ENCODE measurements around the gene DHRS3.

The DHRS3 gene

DNA sequence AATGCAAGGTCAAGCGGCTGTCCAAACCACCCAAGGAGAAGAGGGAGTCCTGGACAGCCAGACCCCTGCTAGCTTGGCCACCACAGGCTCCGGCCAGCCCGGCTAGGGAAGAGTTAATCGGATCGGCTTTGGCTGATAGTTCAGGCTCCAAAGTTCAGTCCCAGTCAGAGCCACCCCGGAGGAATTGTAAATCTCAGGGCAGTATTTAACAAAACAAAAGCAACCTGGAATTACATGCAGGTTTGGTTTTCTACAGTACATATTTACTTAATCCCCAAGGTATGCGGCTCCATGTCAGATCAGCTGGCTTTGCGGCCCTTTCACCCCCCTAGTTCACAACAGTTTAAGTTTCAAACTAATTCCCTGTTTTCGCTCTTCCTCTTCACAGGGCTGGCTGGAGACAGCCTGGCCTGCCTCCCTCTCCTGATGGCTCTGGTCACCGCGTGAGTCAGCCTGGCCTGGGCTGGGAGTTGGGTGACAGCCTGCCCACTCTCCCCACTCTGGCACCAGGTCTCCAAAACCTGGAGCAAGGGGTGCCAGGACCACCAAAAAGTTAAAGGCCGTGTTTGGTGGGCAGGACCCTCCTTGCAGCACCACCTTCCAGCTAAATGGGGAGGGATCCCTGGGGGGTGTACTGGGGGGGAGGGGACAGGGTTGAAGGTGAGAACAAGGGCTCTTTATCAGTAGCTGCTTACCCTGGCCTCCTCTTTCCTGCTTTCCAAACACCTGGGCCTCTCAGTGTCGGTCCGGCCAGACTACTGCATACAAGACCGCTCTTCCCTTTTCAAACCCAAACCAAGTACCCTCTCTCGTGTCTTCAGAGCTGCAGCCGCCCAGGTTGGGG is 1.9 kb downstream of the DHRS3 start:
- no peak for DNase-seq (ENCODE audit: low read depth)

DNA sequence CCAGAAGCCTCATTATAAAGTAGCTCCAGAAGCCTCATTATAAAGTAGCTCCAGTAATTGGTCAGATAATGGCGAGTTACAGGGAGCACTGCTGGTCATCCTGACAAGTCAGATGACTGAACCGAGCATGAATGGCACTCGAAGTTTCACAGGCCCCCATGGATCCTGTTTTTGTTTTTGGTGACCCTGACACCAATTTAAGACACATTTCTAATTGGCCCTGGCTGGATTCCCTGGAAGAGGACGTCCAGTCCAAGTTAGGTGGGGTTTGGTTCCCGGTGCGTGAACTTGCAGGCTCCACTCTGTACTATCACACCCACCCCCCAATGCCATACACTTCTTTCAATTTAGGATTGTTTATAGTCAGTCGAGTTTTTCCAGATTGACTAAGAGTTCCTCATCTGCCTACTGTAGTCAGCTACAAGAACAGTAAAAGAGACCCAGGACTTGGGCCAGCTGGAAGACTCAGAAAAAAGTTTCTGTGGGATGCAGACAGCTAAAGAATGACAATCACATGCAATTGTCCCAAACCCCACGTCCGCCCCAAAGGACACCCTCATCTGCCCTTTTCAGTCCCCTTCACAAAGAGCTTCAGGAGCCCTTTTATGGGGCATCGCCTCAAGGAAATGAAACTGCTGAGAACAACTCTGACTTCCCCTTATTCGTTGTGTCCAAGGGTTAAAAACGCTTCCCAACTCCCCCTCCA is 2.7 kb downstream of the DHRS3 start:
- DNase-seq (ENCODE audit: low read depth): no peak

DNA sequence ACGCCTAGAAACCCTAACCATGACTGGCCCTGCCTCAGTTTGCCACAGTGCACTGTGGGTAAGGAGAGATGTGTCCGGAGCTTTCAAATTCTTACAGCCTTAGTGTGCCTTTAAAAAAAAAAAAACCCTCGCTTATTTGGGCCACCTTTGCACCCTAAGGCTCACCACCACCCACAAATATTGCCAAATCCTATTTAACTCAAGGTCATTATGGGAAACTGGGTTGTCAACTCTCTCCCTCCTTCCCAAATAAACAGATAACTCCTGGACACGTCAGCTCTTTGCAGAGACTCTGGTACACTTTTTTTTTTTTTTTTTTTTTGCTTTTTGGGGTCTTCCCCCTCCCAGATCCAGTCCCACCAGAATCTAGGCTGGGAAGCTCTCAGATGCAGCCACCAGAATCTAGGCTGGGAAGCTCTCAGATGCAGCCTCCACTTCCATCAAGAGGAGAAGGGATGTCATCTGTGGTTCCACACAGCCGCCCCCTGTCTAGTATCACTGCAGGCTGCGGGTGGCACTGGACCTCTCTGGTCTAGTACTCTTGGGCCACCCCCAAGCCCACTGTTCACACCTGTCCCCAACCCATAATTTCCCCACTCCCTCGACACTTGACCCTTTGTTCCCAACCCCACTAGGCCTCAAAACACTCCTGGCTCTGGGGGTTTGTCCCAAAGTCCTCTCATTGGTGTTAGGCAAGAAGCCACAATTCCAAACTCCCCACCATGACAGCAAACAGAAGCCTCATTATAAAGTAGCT is 3.4 kb downstream of the DHRS3 start:
- no peak for DNase-seq (ENCODE audit: low read depth)

DNA sequence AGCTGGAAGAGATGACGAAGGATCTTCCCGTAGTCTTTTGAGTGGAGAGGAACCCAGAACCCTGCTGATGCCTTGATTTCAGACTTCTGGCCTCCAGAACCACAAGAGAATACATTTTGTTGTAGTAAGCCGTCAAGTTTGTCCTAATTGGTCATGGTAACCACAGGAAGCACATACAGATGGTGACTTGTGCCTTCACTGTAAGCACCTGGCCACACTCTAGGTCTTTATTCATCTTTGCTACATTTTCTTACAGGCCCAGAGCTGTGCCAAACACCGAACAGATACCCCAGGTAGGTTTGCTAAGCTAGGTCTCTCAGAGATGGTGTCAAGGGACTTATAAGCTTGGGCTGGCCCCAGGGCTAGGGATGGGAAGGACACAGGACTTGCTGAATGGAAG is 4.8 kb downstream of the DHRS3 start:
- no peak for DNase-seq (ENCODE audit: low read depth)

DNA sequence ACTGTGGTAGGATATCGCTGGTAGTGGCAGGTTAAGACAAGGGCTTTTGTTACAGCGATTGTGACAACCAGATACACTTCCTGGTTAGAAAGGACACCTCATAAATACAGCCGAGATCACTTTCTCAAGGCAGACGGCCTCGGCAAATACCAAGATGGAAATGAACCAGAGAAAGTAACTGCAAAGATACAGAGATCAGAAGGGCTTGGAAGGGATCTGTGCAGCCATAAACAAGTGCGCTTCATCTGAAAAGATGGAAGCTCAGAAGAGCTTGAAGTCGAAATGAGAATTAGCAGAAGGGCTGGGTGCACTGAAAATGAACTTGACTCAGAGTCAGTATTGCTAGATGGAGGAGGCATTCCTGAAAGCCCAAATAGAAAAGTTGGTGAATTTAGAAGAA is 7.1 kb downstream of the DHRS3 start:
- DNase-seq (ENCODE audit: low read depth): no peak

DNA sequence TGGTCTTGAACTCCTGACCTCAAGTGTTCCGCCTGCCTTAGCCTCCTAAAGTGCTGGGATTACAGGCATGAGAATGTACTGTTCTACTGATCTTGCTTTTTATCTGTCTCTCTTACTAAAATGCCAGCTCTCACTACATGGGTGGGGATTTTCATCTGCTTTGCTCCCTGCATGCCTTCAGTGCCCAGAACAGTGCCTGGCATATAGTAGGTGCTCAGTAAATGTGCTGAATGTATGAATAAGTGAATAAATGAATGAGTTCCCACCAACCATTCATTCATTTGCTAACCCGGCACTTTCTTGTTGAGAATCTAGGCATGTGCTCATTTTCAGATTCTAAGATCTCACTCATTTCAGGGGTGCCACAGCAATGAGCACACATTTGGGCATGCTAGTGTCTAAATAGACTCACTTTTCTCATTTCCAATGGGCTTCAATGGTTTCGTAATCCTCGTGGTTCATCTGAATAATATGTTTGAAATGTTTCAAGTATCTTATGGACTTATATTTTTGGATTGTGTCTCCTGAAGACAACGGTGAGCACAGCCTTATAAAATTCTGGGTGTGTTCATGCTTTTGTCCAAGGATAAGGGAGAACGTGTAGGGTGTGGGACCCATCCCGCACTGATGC is 7.6 kb downstream of the DHRS3 start:
- DNase-seq (ENCODE audit: low read depth): no peak

DNA sequence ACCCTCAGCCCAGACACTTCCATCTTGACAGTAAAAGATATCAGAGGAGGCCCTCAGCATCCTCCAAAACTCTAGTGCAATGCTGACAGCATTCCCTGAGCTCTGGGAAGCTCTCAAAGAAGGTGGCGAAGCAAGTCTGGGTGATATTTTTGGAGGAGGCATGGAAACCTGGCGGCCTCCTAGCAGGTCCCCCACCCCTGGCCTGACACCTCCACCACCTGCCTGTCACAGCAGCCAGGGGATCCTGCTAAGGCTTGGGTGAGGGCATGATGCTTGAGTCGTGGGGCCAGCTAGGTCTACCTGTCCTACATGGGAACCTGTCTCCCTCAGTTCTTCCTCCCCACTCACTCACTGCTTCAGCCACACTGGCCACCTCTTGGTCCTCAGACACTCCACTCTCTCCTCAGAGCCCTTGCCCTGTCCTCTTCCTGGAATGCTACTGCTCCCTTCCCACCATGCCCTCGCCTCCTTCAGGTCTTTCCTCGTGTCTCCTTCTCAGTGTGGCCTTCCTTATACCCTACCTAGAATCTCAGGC is 8.5 kb downstream of the DHRS3 start:
- DNase-seq (ENCODE audit: low read depth): no peak

DNA sequence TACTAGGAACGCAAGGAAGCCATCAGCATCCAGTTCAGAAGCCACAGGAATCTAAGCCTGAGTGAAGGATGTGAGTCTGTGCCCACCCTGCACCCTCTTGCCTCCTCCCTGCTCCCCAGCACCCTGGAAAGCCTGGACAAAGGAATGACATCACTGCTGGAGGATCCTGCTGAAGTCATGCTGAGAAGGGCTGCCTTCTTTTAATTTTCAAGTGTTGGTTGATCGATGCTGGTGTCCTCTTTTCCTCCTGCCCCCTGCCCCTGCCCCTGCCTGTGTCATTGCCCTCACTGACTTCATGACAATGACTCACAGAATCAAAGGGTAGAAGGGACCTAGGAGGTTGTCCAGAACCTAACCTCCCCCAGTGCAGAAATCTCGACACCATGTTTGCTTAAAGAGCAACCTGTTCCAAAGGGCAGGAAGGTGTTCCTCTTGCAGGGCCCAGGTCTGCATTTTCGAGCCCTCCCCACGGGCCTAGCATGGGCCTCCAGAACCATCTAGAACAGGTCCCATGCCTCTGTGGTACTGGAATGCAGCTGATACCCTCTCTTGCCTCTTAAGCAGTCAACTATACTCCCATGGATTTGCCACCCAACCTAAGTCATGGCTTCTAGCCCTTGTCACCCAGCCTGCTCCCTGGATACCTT is 9.6 kb downstream of the DHRS3 start:
- no peak for DNase-seq (ENCODE audit: low read depth)

DNA sequence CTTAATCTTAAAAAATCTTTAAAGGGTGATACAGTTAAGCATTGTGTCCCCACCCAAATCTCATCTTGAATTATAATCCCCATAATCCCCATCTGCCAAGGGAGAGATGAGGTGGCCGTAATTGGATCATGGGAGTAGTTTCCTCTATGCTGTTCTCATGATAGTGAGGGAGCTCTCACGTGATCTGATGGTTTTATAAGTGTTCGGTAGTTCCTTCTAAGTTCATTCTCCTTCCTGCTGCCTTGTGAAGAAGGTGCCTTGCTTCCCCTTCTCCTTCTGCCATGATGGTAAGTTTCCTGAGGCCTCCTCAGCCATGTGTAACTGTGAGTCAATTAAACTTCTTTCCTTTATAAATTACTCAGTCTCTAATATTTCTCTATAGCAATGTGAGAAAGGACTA is 10.7 kb downstream of the DHRS3 start:
- DNase-seq (ENCODE audit: low read depth): no peak

DNA sequence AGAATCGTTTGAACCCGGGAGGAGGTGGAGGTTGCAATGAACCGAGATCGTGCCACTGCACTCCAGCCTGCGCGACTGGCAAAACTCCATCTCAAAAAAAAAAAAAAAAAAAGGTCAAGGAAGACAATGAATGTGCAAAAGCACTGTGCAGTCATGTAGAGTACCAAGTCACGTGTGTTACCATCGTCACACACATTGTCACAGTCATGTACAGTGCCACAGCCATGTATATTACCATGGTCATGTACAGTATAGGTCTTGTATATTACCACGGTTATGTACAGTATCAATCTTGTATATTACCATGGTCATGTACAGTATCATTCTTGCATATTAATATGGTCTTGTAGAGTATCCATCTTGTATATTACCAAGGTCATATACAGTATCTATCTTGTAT is 13.0 kb downstream of the DHRS3 start:
- no peak for DNase-seq (ENCODE audit: low read depth)

DNA sequence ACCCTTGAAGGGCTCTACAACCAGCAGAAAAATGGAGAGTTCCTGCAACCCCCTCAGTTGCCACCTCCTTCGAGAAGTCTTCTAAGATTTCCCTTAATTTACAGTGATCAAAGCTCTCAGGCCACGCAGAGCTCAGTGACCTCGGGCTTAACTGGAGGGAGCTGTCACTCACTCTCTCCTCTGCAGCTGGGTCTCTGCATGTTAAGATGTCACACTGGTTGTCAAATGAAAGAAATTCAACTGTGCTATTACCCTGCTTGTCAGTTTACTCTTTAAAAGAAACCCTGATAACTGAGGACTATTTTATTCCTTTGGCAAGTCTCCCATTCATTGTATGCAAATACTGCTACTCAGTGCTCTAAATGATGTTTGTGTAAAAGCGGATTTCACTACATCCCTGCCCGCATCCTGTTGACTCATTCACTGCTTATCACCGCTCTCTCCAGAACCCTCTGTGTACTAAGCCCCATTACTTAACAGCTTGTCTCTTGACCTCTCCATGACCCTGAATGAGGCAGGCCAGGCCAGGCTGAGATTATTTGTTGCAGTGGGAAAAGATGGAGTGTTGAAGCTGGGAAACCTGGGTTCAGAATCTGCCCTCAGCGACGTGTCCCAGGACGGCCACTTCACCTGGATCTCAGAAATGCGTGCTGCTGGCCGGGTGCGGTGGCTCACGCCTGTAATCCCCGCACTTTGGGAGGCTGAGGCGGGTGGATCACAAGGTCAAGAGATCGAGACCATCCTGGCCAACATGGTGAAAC is 13.7 kb downstream of the DHRS3 start:
- peak; percentile 79 for DNase-seq (ENCODE audit: low read depth)

DNA sequence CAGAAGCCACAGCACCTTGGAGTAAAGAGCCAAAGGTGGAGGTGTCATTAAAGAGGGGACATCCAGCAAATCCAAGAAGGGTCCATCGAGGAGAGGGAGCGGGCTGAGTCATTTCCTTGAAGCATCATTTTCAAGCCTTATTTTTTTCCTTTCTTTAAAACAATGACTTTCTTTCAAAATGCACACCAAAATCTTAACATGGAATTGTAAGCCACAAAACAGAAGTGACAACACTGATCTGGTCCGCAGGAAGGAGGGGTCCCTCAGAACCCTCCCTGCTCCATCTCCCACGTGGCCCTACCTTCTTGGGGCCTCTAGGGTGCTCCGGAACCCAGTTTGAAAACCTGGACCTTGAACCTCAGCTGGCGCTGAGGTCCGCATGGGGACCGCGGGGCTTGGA is 14.8 kb downstream of the DHRS3 start:
- DNase-seq (ENCODE audit: low read depth): no peak

DNA sequence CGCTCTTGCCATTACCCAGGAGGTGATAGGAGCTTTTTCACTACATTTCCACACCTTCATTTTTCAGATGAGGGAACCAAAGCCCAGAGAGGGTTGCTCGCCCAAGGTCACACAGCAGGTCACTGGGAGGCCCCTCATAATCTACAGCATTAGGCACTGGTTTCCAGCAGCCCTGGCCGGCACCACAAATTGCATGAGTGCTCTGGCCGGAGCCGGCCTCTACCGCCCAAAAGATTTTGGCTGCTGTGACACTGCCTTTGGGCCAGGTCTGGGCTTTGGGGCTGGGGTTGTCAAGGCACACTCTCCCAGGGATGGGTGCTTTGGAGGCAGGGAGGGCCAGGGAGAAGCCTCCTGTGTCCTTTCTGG is 15.4 kb downstream of the DHRS3 start:
- no peak for DNase-seq (ENCODE audit: low read depth)

DNA sequence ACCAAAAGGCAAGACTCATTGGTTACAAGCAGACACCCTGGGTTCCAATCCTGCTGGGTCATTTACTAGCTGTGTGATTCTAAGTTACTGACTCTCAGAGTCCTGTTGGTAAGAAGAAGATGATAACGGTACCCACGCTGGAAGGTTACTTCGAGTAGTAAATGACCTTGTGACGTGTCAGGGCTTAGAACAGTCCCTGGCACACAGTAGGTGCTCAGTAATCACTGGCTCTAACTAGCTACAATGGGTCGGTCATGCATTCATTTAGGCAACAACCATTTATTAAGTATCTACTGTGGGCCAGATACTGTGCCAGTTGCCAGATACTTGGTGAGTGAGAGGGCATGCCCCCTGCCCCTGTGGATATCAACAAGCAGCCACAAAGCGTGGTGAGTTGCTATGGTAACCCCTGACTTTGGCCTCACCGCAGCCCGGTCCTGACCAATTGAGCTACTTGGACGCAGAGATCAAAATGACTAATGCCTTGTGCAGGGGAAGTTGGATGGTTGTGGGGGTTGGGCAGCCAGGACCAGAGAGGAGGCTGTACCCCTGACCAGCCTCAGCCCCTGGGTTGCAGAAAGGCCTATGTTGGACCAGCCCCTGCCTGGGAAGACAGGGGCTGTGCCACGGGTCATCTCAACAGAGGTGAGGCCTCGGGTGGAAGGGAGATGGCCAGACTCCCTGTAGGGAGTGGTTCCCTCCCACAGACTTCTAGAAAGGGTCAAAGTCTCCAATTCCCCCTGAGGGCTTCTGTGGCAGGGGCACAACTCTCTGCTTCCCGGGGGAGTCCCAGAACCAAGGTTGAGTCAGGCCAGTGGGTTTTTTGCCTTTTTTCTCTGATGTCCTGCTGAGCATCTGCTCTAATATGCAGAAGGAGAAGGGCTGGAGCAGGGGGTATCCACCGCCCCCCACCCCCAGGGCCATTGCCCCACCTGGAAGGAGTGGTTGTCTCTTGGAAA is 16.0 kb downstream of the DHRS3 start:
- DNase-seq (ENCODE audit: low read depth): no peak

DNA sequence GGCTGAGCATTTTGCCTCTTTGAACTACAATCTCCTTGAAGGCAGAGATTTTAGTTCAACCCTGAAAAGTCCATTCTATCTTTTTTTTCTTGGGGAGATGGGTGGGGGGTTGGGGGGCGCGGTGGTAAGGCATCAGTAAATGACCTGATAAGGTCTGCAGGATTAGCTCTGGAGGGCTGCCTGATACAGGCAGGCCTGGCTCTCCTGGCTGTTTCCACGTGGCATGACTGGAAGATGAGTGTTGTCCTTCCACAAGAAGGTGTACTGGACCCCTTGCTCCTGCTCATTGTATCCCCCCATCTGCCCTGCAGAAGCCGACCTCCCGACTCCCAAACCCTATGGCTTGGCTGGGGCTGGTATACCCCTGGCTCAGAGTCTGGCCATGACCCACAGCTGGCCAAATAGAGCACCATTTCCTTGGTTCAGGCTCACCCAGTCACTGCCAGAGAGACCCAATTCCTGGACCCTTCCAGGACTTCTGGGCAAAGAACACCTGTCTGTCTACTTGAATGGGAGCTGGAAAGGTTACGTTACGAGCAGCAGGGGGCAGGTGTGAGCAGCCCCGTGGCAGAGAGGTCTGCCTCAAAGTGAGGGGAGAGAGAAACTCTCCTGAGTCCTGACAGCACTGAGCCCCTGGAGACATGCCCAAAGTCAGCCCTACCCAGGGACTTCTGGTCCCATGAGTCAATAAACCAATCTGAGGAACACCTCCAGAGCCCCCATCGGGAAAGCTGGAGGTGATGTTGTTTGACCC is 17.0 kb downstream of the DHRS3 start:
- no peak for DNase-seq (ENCODE audit: low read depth)

DNA sequence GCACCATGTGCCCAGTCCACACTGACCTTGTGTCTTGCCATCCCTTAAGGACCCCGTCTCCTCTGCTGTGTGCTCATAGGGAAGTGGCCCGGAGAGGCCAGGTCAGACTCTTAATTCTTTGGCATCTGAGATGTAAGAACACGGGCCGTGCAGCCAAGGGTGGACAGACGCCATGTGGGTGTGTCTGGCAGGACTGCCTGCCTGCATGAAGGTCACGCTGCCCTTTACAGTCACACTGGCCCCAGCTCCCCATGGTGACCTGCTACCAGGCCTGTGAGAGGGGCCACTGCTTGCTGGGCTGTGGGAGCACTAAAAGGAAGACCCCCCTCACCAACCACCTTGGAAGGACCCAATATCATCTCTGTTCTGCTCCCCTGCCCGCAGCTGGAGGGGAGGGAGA is 17.7 kb downstream of the DHRS3 start:
- DNase-seq (ENCODE audit: low read depth): no peak

DNA sequence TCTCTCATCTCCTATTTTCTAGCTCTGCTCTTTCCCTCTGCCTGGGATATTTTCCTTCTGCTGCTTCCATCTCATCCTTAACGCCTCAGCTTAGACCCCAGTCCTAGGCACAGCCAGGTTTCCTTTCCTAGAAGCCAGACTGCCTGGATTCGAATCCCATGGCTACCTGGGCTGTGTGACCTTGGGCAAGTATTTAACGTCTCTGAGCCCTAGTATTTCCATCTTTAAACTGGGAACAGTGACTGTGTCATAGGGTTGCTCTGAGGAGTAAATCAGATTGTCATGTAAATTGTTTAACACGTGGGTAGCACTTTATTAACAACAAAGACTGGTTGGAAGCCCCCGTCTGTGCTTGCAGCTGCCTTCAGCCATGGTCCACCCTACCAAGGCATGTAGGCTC is 18.4 kb downstream of the DHRS3 start:
- DNase-seq (ENCODE audit: low read depth): no peak

DNA sequence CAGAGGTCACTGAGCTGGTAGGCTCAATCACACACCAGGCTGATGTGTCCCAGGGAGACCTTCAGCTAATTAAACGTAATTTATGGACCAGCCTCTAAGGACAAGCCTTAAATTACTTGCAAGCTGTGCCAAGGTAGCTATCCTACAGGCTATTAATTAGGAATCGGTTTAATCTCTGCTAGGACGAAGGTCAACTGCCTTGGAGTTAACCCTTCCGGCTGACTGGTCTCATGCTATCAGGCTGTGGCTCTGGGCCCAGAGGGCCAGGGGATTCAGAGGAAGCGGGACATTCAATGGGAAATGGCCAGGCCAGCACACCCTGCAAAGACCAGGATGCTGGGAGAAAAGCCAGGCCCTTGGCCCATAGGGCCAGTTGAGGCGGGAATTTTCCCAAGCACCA is 19.0 kb downstream of the DHRS3 start:
- no peak for DNase-seq (ENCODE audit: low read depth)

DNA sequence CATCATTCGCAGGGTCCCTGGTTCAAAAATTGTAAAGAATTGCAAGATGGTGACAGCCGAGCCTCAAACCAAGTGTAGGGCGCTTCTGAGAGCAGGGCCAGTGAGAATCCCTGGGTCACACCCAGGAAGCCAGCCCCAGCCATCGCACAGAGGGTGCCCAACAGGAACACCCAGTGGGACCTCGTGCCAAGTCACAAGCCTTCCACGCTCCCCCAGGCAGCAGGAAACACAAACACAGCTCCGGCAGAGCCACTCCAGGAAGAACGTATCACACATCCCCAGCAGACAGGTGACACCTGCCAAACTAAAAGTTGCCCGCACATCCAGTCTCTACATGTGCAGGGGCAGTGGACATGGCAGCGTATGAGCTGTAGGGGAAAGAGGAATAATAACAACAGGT is 20.2 kb downstream of the DHRS3 start:
- no peak for DNase-seq (ENCODE audit: low read depth)
